GM18861 (cell line): ENCODE measurements around the gene XRCC3.
"Not testable (repeated sequence)": the region's sequence is repeated elsewhere in the genome, so short reads cannot be mapped to it uniquely, and the experiment has no call there.

ENCODE experiments used
- ATAC-seq: cut with Tn5 transposase; IDR thresholded peaks from one replicate; pipeline ENCODE4 v1.9.1; 2021; ENCODE audit not compliant: unreplicated experiment

Gene XRCC3

GRCh38 chr14:103675957-103676356, 39.3 kb downstream of the XRCC3 start:
- ATAC-seq, result no peak

GRCh38 chr14:103671911-103672310, 43.3 kb downstream of the XRCC3 start:
- ATAC-seq, result no peak

GRCh38 chr14:103669370-103669769, 45.9 kb downstream of the XRCC3 start:
- no peak for ATAC-seq

GRCh38 chr14:103668117-103668516, 47.1 kb downstream of the XRCC3 start:
- no peak for ATAC-seq

GRCh38 chr14:103667671-103668070, 47.6 kb downstream of the XRCC3 start:
- ATAC-seq, result no peak

GRCh38 chr14:103663506-103663905, 51.7 kb downstream of the XRCC3 start:
- ATAC-seq, result no peak

GRCh38 chr14:103662591-103662990, 52.7 kb downstream of the XRCC3 start:
- ATAC-seq, result no peak

- ATAC-seq, result no peak
Measured at GRCh38 chr14:103662029-103662428, 53.2 kb downstream of the XRCC3 start.

GRCh38 chr14:103659631-103660030, 55.6 kb downstream of the XRCC3 start:
- ATAC-seq, result no peak

GRCh38 chr14:103657471-103657870, 57.8 kb downstream of the XRCC3 start:
- no peak for ATAC-seq

GRCh38 chr14:103656756-103657133, 58.5 kb downstream of the XRCC3 start:
- ATAC-seq, result no peak

- no peak for ATAC-seq
Measured at GRCh38 chr14:103656031-103656755, 59.1 kb downstream of the XRCC3 start.

GRCh38 chr14:103654619-103655018, 60.6 kb downstream of the XRCC3 start:
- ATAC-seq, result no peak

- ATAC-seq, result no peak
Measured at GRCh38 chr14:103653805-103654204, 61.4 kb downstream of the XRCC3 start.

GRCh38 chr14:103653336-103653735, 61.9 kb downstream of the XRCC3 start:
- ATAC-seq, result not testable (repeated sequence)

- ATAC-seq, result no peak
Measured at GRCh38 chr14:103652806-103653205, 62.4 kb downstream of the XRCC3 start.

GRCh38 chr14:103651585-103651984, 63.7 kb downstream of the XRCC3 start:
- ATAC-seq, result no peak

- ATAC-seq, result no peak
Measured at GRCh38 chr14:103650213-103650612, 65.0 kb downstream of the XRCC3 start.

GRCh38 chr14:103649001-103649400, 66.2 kb downstream of the XRCC3 start:
- ATAC-seq, result no peak
